Prostate gland (tissue), 2 donors: ENCODE results near the gene SLC22A3.

Experiments
- POLR2A ChIP-seq: fragments of 450-650 bp; IDR thresholded peaks from one replicate; pipeline ENCODE4 v1.6.1; 2016; ENCODE audit warnings: antibody characterized with exemption, mild to moderate bottlenecking
- TF ChIP-seq, protein P1 (sequence below), 4 experiments: fragments of 200-600 bp in 2 of 4; fragments of 450-650 bp in 2 of 4; sonication (generic) in 2 of 4; IDR thresholded peaks; 1 replicate in 3 of 4; 2 replicates in 1 of 4; pipeline ENCODE4 v1.5.1; 2016 to 2019; ENCODE audit warnings: antibody characterized with exemption in 4 of 4, mild to moderate bottlenecking in 2 of 4, moderate library complexity in 2 of 4

DNA sequence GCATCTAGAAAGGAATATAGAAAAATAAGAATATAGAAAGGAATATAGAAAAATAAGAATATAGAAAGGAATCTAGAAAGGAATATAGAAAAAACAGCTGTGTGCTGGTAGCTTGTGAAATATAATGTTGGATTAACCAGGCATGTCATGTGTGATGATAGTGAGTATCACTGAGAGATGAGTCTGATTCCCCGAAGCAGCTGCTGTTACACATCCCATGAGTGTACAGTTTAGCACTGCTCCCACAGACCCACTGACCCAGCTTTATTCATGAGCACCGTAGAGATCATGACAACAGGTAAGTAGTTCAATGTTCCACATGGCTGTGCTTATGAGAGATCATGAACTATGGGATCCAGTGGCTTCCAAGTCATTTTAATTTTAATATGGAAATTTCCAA lies 64.8 kb downstream of the SLC22A3 start:
- TF ChIP-seq, protein P1, sequence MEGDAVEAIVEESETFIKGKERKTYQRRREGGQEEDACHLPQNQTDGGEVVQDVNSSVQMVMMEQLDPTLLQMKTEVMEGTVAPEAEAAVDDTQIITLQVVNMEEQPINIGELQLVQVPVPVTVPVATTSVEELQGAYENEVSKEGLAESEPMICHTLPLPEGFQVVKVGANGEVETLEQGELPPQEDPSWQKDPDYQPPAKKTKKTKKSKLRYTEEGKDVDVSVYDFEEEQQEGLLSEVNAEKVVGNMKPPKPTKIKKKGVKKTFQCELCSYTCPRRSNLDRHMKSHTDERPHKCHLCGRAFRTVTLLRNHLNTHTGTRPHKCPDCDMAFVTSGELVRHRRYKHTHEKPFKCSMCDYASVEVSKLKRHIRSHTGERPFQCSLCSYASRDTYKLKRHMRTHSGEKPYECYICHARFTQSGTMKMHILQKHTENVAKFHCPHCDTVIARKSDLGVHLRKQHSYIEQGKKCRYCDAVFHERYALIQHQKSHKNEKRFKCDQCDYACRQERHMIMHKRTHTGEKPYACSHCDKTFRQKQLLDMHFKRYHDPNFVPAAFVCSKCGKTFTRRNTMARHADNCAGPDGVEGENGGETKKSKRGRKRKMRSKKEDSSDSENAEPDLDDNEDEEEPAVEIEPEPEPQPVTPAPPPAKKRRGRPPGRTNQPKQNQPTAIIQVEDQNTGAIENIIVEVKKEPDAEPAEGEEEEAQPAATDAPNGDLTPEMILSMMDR (IDR thresholded peaks at IDR 0.05): no peak
- TF ChIP-seq POLR2A: no peak
